Measurements from ENCODE around the gene HLA-DQB1.
"Not testable (repeated sequence)": the region's sequence is repeated elsewhere in the genome, so short reads cannot be mapped to it uniquely, and the experiment has no call there.

Gene HLA-DQB1
- total RNA-seq: 5.5 to 29.0 reads per million in 2 donors

GRCh38 chr6:32666420-32667300 is at the start of gene HLA-DQB1:
TSS of gene HLA-DQB1 (minus strand) at chr6:32666657. CDS start at chr6:32666607, 50 bp downstream.
- peak; percentile 15 for DNase-seq

DNA sequence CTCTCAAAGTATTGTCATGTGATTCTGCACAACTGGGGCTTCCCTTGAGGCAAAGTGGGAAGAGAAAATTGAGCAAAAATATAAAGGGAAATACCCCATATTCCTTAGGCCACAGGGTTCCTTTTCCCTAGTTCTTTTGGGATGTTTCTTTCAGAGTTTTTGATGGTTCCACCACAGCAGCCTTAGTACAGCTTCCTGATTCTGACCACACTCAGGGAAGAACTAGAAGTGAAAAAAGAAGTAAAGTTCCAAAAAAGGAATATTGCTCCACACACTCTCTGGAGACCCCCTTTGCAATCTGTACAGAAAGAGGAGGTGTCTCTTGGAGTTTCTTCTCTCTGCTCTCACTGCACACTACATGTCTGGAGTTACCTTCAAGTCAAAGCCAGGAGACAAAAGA is 46.8 kb upstream of the HLA-DQB1 start:
- DNase-seq: no peak

DNA sequence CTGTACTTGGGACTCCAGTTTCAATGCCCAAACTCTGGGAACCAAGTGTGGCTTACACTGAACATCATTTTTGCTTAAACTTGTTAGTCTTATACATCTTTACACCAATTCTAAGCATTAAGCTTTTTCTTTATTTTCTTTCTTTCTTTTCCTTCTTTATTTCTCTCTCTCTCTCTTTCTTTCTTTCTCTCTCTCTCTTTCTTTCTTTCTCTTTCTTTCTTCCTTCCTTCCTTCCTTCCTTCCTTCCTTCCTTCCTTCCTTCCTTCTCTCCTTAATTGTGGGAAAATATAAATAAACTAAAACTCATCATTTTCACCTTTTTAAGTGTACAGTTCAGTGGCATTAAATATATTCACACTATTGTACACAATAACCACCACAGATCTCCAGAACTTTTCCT is 43.2 kb upstream of the HLA-DQB1 start:
- DNase-seq: no peak

DNA sequence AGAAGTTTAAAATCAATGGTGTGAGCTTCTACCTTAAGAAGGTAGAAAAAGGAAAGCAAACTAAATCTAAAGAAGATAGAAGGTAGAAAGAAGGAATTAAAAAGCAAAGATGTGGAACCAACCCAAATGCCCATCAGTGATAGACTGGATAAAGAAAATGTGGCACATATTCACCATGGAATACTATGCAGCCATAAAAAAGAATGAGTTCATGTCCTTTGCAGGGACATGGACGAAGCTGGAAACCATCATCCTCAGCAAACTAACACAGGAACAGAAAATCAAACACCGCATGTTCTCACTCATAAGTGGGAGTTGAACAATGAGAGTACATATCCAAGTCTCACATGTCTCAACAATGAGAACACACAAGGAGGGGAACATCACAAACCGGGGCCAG is 38.7 kb upstream of the HLA-DQB1 start:
- not testable (repeated sequence) for DNase-seq

- DNase-seq: no peak
Observed at GRCh38 chr6:32703347-32703746, 36.9 kb upstream of the HLA-DQB1 start.

- no peak for DNase-seq
Observed at GRCh38 chr6:32700391-32701040, 34.1 kb upstream of the HLA-DQB1 start.

- no peak for DNase-seq
Observed at GRCh38 chr6:32697031-32697430, 30.6 kb upstream of the HLA-DQB1 start.

DNA sequence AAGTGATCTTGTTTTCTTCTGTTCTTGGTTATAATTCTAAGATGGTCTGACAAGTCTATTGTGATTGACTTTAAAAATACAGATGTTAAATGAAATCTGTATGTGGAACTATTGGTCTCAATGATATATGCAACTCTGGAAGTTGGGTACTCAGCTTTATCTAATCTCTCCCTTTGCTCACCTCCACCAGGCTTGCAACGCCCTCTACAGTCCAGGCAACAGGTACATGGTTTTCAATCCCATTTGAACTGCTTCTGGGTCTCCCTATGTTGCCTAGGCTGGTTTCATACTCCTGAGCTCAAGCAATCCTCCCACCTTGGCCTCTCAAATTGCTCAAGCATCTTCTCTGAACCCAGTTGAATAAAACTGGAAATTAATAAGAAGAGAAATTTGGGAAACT is 25.6 kb upstream of the HLA-DQB1 start:
- DNase-seq: peak; percentile 4

DNA sequence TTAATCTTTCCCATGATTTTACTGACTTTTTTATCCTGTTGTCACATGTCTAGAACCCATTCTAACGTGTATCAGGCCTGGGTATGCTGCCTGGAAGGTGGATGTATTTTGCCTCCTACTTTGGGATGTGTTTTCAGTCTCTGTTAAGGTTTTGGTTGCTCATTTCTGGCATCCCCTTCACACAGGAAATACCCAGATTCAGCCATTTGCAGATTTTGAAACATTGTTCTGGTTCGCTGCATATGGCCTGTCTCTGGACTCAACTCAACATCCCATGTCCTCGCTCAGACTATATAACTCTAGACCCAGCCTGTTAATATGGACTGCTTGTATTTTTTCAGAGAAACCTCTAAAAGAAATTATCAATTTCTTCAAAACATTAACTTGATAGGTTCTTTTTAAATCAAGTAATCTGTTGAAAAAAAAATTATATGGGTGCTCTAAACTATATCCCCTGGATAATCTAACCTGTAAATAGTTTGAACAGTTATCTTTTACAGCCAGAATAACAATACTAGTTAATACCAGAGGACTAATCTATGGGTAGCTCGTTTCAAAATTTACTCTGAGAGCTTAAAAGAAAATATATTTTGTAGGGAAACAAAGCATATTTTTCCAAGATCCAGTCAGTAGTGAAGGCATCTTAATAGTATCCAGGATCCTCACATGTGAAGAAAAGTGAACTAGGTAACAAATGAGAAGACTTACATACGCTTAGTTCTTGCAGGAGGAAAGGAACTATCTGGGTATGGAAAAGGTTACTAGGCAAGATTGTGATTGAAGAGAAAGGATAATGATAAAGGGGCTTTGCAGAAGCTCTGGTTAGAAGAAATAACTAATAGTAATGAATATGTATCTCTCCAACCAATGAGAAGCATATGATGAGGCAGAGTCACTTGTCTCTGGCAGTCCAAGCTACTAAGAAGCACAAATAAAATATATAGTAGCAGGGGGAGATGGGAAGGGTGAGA is 23.4 kb upstream of the HLA-DQB1 start:
- DNase-seq: no peak

DNA sequence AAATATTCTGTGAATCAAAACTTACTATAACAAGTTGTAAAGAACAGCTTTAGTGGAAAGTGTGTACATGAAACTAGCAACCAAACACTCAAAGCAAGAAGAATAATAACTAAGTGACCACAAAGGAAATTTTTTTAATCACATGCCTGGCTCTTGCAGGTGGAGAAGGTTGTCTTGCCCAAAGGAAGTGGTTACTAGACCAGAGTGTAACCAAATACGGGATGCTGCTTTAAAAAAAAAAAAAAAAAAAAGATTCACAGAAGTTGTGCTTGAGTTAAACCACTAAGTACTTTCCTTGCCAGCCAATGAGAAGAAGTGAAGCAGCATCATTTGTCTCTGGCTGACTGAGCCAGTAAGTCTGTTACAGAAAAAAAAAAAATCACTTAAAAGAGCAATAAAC is 19.1 kb upstream of the HLA-DQB1 start:
- no peak for DNase-seq

- no peak for DNase-seq
Observed at GRCh38 chr6:32684246-32684645, 17.8 kb upstream of the HLA-DQB1 start.

DNA sequence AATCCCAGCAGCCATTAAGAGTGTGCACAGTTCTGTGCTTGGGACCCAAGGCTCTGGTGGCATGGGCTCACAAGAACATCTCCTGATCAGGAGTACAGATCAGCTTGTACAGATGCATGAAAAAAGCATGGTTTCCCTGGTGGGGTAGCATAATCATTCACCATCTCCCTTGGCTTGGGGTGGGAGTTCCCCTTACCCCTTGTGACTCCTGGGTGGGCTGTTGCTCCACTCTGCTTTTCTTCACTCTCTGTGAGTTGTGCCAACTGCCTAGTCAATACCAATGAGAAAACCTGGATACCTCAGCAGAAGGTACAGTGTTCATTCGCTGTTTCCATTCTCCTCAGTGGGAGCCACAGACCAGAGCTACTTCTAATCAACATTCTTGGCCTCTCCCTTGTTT is 13.6 kb upstream of the HLA-DQB1 start:
- DNase-seq: no peak

- DNase-seq: no peak
Observed at GRCh38 chr6:32679492-32679891, 13.0 kb upstream of the HLA-DQB1 start.

DNA sequence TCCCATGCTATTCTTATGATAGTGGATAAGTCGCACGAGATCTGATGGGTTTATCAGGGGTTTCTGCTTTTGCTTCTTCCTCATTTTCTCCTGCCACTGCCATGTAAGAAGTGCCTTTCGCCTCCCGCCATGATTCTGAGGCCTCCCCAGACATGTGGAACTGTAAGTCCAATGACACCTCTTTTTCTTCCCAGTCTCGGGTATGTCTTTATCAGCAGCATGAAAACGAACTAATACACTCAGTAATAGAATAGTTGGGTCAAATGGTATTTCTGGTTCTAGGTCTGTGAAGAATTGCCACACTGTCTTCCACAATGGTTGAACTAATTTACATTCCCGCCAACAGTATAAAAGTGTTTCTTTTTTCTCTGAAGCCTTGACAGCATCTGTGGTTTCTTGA is 7.7 kb upstream of the HLA-DQB1 start:
- DNase-seq: not testable (repeated sequence)

DNA sequence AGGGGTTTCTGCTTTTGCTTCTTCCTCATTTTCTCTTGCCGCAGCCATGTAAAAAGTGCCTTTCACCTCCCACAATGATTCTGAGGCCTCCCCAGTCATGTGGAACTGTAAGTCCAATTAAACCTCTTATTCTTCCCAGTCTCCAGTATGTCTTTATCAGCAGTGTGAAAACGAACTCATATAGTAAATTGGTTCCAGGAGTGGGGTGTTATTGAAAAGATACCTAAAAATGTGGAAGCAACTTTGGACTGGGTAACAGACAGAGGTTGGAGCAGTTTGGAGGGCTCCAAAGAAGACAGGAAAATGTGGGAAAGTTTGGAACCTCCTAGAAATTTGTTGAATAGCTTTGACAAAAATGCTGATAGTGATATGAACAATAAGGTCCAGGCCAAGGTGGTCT is 5.5 kb upstream of the HLA-DQB1 start:
- not testable (repeated sequence) for DNase-seq

GRCh38 chr6:32669893-32670292 is 3.4 kb upstream of the HLA-DQB1 start:
- DNase-seq: no peak

DNA sequence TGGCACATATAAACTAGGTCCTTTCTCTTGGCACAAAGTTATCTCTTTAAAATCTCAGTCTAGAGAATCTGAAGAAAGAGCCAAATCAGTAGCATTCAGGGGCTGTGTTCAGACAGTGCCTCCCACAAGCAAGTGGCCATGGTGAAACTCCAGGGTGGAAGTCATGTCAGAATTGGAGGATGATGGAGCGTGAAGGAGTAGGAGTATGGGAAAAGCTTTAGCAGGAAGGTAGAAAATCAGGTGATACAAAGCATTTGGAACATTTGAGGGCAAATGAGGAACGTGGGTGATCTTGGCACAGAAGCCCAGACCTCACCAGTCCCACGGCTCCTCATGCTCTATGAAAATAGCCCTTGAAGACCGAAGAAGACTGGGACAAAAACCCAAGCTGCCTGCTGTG is 2.8 kb upstream of the HLA-DQB1 start:
- no peak for DNase-seq

DNA sequence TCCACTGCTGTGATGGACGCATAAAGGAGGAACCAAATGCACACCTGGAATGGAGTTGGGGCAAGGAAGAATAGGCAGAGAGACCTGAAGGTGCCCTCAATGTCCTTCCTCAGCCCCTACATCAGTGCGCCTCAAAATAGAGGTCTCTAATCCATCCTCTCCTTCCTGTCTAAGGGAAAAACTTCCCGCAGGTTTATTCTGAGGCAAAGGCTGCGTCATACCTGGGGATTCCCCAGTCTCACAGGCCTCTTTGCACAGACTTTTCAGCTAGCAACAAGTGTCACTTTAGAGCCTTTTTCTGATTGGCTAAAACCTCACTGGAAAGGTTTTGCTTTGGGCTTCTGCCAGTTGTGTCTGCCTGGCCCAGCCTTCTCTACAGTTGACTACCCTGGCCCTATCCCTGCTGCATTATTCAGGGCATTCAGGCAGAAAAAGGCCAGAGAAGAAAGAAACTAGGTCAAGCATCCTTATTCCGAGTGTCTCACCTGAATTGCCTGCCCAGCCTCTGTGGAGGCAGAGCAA is 1.8 kb upstream of the HLA-DQB1 start:
- DNase-seq: peak; percentile 14

- no peak for DNase-seq
Observed at GRCh38 chr6:32665661-32666060, 796 bp downstream of the HLA-DQB1 start.

DNA sequence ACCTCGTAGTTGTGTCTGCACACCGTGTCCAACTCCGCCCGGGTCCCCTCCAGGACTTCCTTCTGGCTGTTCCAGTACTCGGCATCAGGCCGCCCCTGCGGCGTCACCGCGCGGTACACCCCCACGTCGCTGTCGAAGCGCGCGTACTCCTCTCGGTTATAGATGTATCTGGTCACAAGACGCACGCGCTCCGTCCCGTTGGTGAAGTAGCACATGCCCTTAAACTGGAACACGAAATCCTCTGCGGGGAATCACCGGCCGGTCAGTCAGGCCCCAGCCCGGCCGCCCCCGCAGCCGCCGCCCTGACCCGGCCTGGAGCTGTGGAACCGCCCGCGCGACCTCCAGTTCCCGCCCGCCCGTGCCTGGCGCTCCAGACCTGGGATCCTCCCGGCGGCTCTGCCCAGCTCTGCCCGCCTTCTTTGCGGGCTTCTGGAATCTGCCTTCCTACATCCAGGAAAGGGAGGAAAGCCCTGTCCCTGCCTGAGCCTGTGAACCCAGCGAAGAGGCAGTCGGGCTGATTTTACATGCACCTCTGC is 1.6 kb downstream of the HLA-DQB1 start:
- peak; percentile 26 for DNase-seq

GRCh38 chr6:32664354-32664753 is 2.1 kb downstream of the HLA-DQB1 start:
- DNase-seq: no peak

DNA sequence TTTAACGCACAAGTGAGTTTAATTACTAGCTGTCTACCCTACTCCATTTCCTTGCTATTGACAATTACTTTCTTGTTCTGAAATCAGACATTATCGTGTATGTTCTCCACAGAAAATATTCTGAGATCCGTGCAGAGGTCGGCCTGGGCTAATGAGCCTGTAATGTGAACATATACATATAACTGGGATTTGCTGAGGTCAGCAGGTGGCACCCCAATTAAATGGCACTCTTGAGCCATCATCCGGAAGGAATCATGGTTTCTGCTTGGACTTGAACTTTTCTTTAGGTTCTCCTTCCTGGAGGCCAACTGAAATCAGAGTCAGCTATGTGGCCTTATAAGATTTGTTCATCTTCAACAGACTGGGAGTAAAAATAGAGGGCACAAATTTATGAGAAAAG is 3.6 kb downstream of the HLA-DQB1 start:
- no peak for DNase-seq

All from T-helper 9 cell (primary cell).